HepG2 (cell line): ENCODE data around the gene CES2. TPM values are rescaled to one million over a fixed set of nuclear protein-coding genes. Genes with fewer than 3 reads are reported as not detected.

Source experiments
- EP300 ChIP-seq, 3 experiments: sonication (generic) in 1 of 3; formaldehyde crosslinking in 1 of 3; IDR thresholded peaks; 2 replicates each; pipeline versions ENCODE4 v1.5.1 to v1.6.1; 2011 to 2020; ENCODE audit warnings: low read depth in 2 of 3, low read length in 2 of 3, borderline replicate concordance in 1 of 3, improper control_type of control experiment in 1 of 3, mild to moderate bottlenecking in 1 of 3, missing genetic modification reagents in 1 of 3, moderate library complexity in 1 of 3
- MEF2D ChIP-seq: sonication (generic); formaldehyde crosslinking; IDR thresholded peaks from 2 replicates; pipeline ENCODE4 v1.5.1; 2020; ENCODE audit warnings: mild to moderate bottlenecking, missing genetic modification reagents
- NFKB2 ChIP-seq: sonication (generic); formaldehyde crosslinking; IDR thresholded peaks from 2 replicates; pipeline ENCODE4 v1.4.0; 2020; ENCODE audit warnings: missing genetic modification reagents, borderline replicate concordance
- NFRKB ChIP-seq: fragments of 450-650 bp; IDR thresholded peaks from 2 replicates; pipeline ENCODE4 v1.6.1; 2017
- PATZ1 ChIP-seq: sonication (generic); formaldehyde crosslinking; IDR thresholded peaks from 2 replicates; pipeline ENCODE4 v1.4.0; 2020; ENCODE audit warnings: missing genetic modification reagents
- PAX8 ChIP-seq: sonication (generic); formaldehyde crosslinking; IDR thresholded peaks from 2 replicates; pipeline ENCODE4 v1.8.0; 2022; ENCODE audit warnings: mild to moderate bottlenecking, missing genetic modification reagents, borderline replicate concordance
- SALL1 ChIP-seq: sonication (generic); formaldehyde crosslinking; IDR thresholded peaks from 2 replicates; pipeline ENCODE4 v1.8.0; 2022; ENCODE audit warnings: mild to moderate bottlenecking, missing genetic modification reagents
- TCF7L2 ChIP-seq: IDR thresholded peaks from 2 replicates; pipeline ENCODE4 v1.6.1; 2011; ENCODE audit warnings: mild to moderate bottlenecking, low read depth, low read length, moderate library complexity
- TFDP2 ChIP-seq: sonication (generic); formaldehyde crosslinking; IDR thresholded peaks from 2 replicates; pipeline ENCODE4 v1.4.0; 2020; ENCODE audit warnings: missing genetic modification reagents
- ZBTB46 ChIP-seq: sonication (generic); formaldehyde crosslinking; IDR thresholded peaks from 2 replicates; pipeline ENCODE4 v1.4.0; 2020; ENCODE audit warnings: mild to moderate bottlenecking, missing genetic modification reagents, borderline replicate concordance
- ZFP90 ChIP-seq: sonication (generic); formaldehyde crosslinking; IDR thresholded peaks from 2 replicates; pipeline ENCODE4 v1.8.0; 2022; ENCODE audit warnings: missing genetic modification reagents, mild to moderate bottlenecking, inconsistent platforms, borderline replicate concordance
- ZNF10 ChIP-seq: sonication (generic); formaldehyde crosslinking; IDR thresholded peaks from 2 replicates; pipeline ENCODE4 v1.4.0; 2020; ENCODE audit warnings: mild to moderate bottlenecking, low read depth, missing genetic modification reagents, borderline replicate concordance
- ZNF260 ChIP-seq: sonication (generic); formaldehyde crosslinking; IDR thresholded peaks from 2 replicates; pipeline ENCODE4 v1.4.0; 2020; ENCODE audit warnings: missing genetic modification reagents, low read depth, mild to moderate bottlenecking, borderline replicate concordance
- ZNF281 ChIP-seq: sonication (generic); formaldehyde crosslinking; IDR thresholded peaks from 2 replicates; pipeline ENCODE4 v1.4.0; 2020; ENCODE audit warnings: missing genetic modification reagents, borderline replicate concordance
- ZNF607 ChIP-seq: sonication (generic); formaldehyde crosslinking; IDR thresholded peaks from 2 replicates; pipeline ENCODE4 v1.5.1; 2020; ENCODE audit warnings: missing genetic modification reagents, mild to moderate bottlenecking, borderline replicate concordance
- ZNF761 ChIP-seq: sonication (generic); formaldehyde crosslinking; conservative IDR thresholded peaks from 2 replicates; pipeline ENCODE4 v1.4.0; 2020; ENCODE audit warnings: mild to moderate bottlenecking, missing genetic modification reagents
- ZNF788 ChIP-seq: sonication (generic); formaldehyde crosslinking; IDR thresholded peaks from 2 replicates; pipeline ENCODE4 v1.5.0; 2020; ENCODE audit warnings: mild to moderate bottlenecking, missing genetic modification reagents, borderline replicate concordance
- ZSCAN20 ChIP-seq: sonication (generic); formaldehyde crosslinking; IDR thresholded peaks from 2 replicates; pipeline ENCODE4 v1.4.0; 2020; ENCODE audit warnings: missing genetic modification reagents, mild to moderate bottlenecking, borderline replicate concordance
- polyA plus RNA-seq, 8 experiments: library from polyadenylated mRNA; depleted of rRNA in 3 of 8; stranded (reverse) in 7 of 8; unstranded in 1 of 8; fragments of >200 nt; fragmentation: Illumina TruSeq in 4 of 8; extraction: Trizol in 4 of 8; gene quantifications; 2 replicates each; pipeline versions ENCODE4 v1.2.1 to v1.2.3, GENCODE V29; 2011 to 2016; ENCODE audit warnings: low read depth in 4 of 8, missing spikeins in 1 of 8, mixed read lengths in 1 of 8; ENCODE audit not compliant: insufficient read depth in 1 of 8
- total RNA-seq, 5 experiments: library from RNA; depleted of rRNA; stranded (reverse); fragments of >200 nt; fragmentation: Illumina TruSeq; extraction: Trizol; gene quantifications; 2 replicates each; pipeline ENCODE4 v1.2.3, GENCODE V29; 2016; ENCODE audit warnings: low read depth in 1 of 5

Gene CES2
- total and polyA plus RNA-seq, 2 of the 13 experiments (the other 11 are each of a cell fraction or from before 2014, with no cell fraction given), result 50.6 to 63.8 TPM

GRCh38 chr16:66926961-66927436 is 8.3 kb upstream of the CES2 start (continued):
- 0 out of 2 replicates have a peak, but pooled peaks have one; percentile 34 for TF ChIP-seq PATZ1 (CRISPR knock-in tag)
- no peak for TF ChIP-seq ZNF761
- no peak for TF ChIP-seq ZNF10
- peak; percentile 25; the same call in 1 of the 2 replicates for TF ChIP-seq ZNF281
- no peak for TF ChIP-seq ZFP90 (CRISPR knock-in tag)
- 0 out of 2 replicates have a peak, but pooled peaks have one; percentile 8 for TF ChIP-seq NFKB2
- TF ChIP-seq ZNF607 (CRISPR knock-in tag), result no peak
- TF ChIP-seq TCF7L2, result no peak
- no peak for TF ChIP-seq NFRKB
- no peak for TF ChIP-seq ZNF788 (CRISPR knock-in tag)
- TF ChIP-seq ZSCAN20 (CRISPR knock-in tag), result no peak
- no peak for TF ChIP-seq PAX8 (CRISPR knock-in tag)
- TF ChIP-seq SALL1 (CRISPR knock-in tag), result no peak
- peak in 1 of 2 experiments; percentile 64; a peak in 1 of 4 replicates for TF ChIP-seq EP300 (IDR thresholded peaks at IDR 0.05; ENCODE audit: low read depth in 2 of 2, low read length in 2 of 2)
- 0 out of 2 replicates have a peak, but pooled peaks have one; percentile 26 for TF ChIP-seq EP300 (CRISPR knock-in tag; IDR thresholded peaks at IDR 0.05; ENCODE audit: borderline replicate concordance)
- no peak for TF ChIP-seq ZNF260
- TF ChIP-seq TFDP2 (CRISPR knock-in tag), result no peak
- TF ChIP-seq ZBTB46 (CRISPR knock-in tag), result no peak
- TF ChIP-seq MEF2D (CRISPR knock-in tag), result no peak
